HuH-7.5 (cell line): ENCODE data around the gene NUDCD3.

Experiments used
- DNase-seq: peaks from one replicate; pipeline ENCODE4 v3.0.0; 2011; ENCODE audit warnings: low spot score

Gene NUDCD3

DNA sequence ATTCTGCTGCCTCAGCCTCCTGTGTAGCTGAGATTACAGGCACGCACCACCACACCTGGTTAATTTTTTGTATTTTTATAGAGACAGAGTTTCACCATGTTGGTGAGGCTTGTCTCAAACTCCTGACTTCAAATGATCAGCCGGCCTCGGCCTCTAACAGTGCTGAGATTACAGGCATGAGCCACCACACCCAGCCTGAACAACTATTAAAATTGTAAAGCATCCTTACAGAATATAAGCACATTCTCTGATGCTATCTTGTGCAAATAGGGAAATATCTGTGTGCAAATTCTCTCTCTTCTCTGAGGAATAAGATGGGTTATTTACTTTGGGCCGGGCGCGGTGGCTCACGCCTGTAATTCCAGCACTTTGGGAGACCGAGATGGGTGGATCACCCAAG is 12.5 kb downstream of the NUDCD3 start:
- DNase-seq, result no peak

DNA sequence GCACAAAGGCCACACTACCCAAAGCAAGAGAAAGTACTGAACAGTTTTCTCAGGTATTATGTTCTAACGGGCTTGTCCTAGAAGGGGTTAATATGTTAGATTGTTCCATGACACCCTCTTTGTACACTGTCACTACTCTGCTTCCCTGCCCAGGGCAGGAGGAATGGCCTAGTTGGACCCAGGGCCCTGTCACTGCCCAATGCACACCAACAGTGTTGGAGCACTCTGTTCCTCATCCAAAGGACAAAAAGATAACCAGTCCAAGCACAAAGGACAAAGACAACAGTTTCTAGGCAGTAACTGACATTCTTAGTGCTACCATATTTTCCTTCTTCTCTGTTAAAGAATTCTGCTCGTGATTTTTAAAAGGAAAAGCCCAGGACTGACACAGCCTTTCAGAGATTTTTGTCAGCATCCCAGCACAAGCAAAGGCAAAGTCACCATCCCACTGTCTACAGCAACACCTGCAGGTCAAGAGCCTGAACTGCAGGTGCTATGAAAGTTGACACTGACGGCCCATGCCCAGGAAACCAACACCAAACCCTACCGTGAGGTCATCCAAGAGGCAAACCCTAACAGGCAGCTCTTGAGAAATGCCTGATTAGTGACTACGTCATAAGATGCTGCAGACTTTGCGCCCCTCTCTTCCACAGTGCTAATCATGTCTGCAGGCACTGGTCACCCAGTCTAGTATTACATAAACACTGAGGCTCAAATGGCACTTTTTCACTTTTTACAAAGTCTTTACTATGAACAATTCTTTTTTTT is 13.2 kb downstream of the NUDCD3 start:
- peak; percentile 54 for DNase-seq

DNA sequence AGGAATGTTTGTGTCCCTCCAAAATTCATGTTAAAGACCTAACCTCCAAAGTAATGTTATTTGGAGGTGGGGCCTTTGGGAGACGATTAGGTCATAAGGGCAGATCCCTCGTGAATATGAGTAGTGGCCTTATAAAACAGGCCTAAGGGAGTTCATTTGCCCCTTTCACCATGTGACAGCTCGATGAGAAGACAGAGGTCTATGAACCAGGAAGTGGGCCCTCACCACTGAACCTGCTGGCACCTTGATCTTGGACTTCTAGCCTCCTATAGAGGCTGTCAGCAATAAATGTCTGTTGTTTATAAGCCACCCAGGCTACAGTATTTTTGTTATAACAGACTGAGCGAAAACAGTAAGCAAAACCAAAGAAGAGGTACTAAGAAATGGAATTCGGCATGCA is 14.1 kb downstream of the NUDCD3 start:
- DNase-seq, result no peak

- DNase-seq, result peak; percentile 48
Observed at GRCh38 chr7:44473295-44473694, 17.2 kb downstream of the NUDCD3 start.

GRCh38 chr7:44472843-44473242 is 17.6 kb downstream of the NUDCD3 start:
- DNase-seq, result no peak

- no peak for DNase-seq
Observed at GRCh38 chr7:44471850-44472249, 18.6 kb downstream of the NUDCD3 start.

- no peak for DNase-seq
Observed at GRCh38 chr7:44471436-44471835, 19.0 kb downstream of the NUDCD3 start.

- no peak for DNase-seq
Observed at GRCh38 chr7:44470628-44471245, 19.7 kb downstream of the NUDCD3 start.

- no peak for DNase-seq
Observed at GRCh38 chr7:44470135-44470479, 20.4 kb downstream of the NUDCD3 start.

GRCh38 chr7:44469461-44470134 is 20.9 kb downstream of the NUDCD3 start:
- DNase-seq, result no peak

DNA sequence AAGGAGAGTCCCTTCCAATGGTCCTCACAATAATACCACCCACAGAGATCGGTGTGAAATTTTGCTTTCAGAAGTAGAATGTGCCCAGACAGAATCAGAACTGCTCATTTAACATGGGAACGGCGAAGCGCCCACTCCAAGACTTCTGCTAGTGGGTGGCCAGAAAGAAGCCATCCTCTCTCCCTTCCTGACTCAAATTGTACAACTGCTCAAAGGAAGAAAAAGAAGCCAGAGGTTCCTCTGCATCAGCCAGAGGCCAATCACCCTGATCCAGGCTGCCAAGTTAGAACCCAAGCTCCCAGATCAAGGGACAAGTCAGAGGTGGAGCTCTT is 23.3 kb downstream of the NUDCD3 start:
- no peak for DNase-seq

- DNase-seq, result no peak
Observed at GRCh38 chr7:44466300-44467216, 23.9 kb downstream of the NUDCD3 start.

DNA sequence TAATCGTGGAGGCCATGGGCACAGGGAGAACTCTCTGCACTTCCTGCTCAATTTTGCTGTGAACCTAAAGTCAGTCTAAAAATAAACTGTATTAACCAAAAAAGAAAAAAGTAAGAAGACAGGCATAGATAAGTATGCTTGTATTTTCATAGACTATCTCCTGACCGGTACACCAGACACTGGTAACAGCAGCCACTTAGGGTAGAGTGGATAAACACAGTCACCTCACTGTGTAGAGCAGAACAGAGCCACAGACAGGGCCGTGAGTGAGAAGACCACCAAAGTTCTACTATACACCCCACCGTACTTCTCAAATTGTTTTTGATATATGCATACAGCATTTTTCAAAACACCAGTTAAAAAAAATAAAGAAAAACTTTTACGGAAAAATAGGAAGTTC is 25.0 kb downstream of the NUDCD3 start:
- no peak for DNase-seq

DNA sequence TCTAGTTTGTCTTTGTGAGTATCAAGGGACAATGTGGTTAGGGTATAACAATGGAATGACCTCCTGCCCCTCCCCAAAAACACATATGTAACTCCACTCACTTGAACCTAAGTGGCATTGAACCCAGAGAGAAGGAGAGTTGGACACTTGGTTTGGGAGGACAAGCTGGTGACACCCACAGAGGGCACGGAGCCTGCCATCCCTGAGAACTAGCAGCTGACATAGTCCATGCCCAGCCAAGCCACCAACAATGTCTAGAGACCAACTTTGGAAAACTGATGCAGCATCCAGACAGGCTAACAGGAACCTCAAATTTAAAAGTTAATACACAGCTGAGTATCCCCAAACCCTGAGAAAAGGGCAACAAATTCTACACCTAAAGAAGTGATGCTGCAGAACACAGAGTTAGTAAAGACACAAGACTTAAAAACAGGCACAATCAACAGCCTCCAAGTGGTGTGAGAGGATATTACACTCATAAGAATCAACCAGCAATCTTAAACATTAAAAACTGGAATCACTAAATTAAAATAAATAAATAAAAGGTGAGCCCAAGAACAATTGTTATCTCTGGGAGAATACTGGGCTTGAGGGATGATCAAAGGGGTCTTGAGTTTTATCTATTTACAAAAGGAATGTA is 27.2 kb downstream of the NUDCD3 start:
- no peak for DNase-seq

DNA sequence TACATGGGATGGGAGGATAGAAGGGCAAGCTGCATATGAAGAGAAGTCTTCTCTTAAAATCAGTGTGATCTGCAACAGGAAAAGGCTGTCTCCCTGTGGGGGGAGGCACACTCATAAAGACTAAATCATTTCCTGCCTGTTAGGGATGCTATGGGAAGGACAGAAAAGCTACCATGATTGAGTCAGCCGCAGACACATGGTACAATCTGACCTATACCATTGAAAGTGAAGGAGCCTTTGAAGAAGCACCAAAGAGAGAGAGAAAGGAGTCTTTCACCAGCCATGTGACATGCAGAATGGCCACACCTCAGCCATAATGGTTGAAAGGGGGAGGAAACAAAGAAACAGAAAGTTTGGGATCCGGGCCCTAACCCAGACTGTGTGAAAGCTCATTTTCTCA is 29.1 kb downstream of the NUDCD3 start:
- DNase-seq, result no peak

- no peak for DNase-seq
Observed at GRCh38 chr7:44460325-44460724, 30.1 kb downstream of the NUDCD3 start.

DNA sequence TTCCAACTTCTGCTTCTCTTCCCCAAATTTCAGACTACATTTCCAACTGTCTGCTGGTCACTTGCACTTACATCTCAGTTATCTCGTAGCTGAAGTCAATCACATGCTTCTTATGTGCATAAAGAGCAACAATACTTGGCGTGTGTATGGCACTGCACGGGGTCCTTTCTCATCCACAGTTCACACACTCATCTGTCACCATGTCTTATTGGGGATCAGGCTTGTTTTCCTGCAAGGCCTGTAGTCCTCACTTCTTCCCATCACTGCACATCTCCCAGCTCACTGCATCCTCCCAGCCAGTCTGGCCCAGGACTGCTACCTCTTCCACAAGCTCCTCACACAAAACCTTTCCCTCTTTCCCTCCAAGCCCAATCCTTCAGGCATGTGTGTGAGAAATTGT is 35.3 kb downstream of the NUDCD3 start:
- no peak for DNase-seq

GRCh38 chr7:44454348-44454747 is 36.1 kb downstream of the NUDCD3 start:
- no peak for DNase-seq

DNA sequence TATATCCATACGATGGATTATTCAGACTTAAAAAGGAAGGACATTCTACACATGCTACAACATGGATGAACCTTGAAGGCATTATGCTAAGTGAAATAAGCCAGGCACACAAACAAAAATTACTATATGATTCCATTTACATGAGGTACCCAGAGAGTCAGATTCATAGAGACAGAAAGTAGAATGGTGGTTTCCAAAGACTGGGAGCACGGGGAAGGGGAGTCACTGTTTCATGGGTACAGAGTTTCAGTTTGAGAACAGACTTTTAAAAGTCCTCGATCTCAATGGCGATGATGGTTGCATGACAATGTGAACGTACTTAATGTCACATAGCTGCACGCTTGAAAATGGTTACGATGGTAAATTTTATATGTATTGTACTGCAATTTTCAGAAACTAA is 39.3 kb downstream of the NUDCD3 start:
- DNase-seq, result no peak

- no peak for DNase-seq
Observed at GRCh38 chr7:44449584-44449928, 40.9 kb downstream of the NUDCD3 start.

- DNase-seq, result no peak
Observed at GRCh38 chr7:44448922-44449583, 41.4 kb downstream of the NUDCD3 start.
